Measurements from ENCODE around the gene DDX5. TPM values are rescaled to one million over a fixed set of nuclear protein-coding genes. Genes with fewer than 3 reads are reported as not detected.

DDX5 gene
- total RNA-seq, 4 donors from 2014 or later, result 895 to 1,792 (median 1,570) TPM

GRCh38 chr17:64531955-64532371, 25.9 kb upstream of the DDX5 start:
- Histone ChIP-seq H3K9me3 (no peaks in the 10 kb centered on the region), H3K4me3 (replicated peaks in 1 of 3) (no peak overlapping the region), H3K27me3 (no peaks in the 10 kb centered on the region), H3K27ac (peak overlapping the region in 1 of 3 donors; percentile 16), H3K36me3 (peaks cover 85% of the 10 kb centered on the region in 2 donors), H3K4me1 (no peaks in the 10 kb centered on the region)
- 75 to 82% methylated on average over 5 of the region's 5 CpGs for WGBS, 2 donors
- no peak for DNase-seq
- intact Hi-C loops (cut with DNase I), result no loop called here
- no peak for TF ChIP-seq POLR2A (IDR thresholded peaks at IDR 0.05)
- TF ChIP-seq, protein P1, sequence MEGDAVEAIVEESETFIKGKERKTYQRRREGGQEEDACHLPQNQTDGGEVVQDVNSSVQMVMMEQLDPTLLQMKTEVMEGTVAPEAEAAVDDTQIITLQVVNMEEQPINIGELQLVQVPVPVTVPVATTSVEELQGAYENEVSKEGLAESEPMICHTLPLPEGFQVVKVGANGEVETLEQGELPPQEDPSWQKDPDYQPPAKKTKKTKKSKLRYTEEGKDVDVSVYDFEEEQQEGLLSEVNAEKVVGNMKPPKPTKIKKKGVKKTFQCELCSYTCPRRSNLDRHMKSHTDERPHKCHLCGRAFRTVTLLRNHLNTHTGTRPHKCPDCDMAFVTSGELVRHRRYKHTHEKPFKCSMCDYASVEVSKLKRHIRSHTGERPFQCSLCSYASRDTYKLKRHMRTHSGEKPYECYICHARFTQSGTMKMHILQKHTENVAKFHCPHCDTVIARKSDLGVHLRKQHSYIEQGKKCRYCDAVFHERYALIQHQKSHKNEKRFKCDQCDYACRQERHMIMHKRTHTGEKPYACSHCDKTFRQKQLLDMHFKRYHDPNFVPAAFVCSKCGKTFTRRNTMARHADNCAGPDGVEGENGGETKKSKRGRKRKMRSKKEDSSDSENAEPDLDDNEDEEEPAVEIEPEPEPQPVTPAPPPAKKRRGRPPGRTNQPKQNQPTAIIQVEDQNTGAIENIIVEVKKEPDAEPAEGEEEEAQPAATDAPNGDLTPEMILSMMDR (IDR thresholded peaks at IDR 0.05), result no peak

DNA sequence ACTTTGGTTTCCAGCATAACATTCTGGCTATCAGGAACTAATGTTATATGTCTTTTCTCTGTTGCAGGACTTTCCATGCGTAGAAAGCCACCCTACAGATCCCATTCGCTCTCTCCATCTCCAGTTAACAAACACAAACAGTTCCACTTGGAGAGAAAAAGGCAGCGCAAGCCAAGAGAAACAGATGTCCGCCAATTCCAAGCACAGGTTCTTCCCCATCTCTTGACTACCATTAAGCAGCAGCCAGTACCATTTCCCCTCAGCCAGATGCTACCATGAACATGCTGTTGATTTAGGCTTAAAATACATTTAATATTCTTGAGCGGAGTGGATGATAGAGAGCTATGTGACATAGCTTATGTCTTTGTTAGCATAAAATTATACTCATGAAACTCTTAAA, 23.1 kb upstream of the DDX5 start:
- no peak overlapping the region for H3K27ac ChIP-seq
- no peak overlapping the region for H3K4me3 ChIP-seq (replicated peaks in 1 of 3)
- H3K9me3 ChIP-seq, result no peaks in the 10 kb centered on the region
- WGBS, 2 donors, result 92 to 94% methylated on average over 5 of the region's 5 CpGs
- intact Hi-C loops (cut with DNase I), result no loop called here
- DNase-seq, result no peak
- peaks cover 0 to 2% of the 10 kb centered on the region in 2 donors for H3K4me1 ChIP-seq
- TF ChIP-seq POLR2A (IDR thresholded peaks at IDR 0.05), result no peak
- TF ChIP-seq, protein P1 (IDR thresholded peaks at IDR 0.05), result no peak
- no peaks in the 10 kb centered on the region for H3K27me3 ChIP-seq
- H3K36me3 ChIP-seq, result peaks cover 82 to 87% of the 10 kb centered on the region in 2 donors

GRCh38 chr17:64527914-64528313, 21.8 kb upstream of the DDX5 start:
- no peak for TF ChIP-seq POLR2A (IDR thresholded peaks at IDR 0.05)
- TF ChIP-seq, protein P1 (IDR thresholded peaks at IDR 0.05), result no peak
- WGBS, 2 donors, result 96 to 97% methylated on average over 2 of the region's 2 CpGs
- Histone ChIP-seq H3K4me1 (peaks cover 6 to 13% of the 10 kb centered on the region in 2 donors), H3K4me3 (replicated peaks in 1 of 3) (no peak overlapping the region), H3K27me3 (no peaks in the 10 kb centered on the region), H3K9me3 (no peaks in the 10 kb centered on the region), H3K27ac (no peak overlapping the region), H3K36me3 (peaks cover 72 to 77% of the 10 kb centered on the region in 2 donors)
- no peak for DNase-seq
- intact Hi-C loops (cut with DNase I), result no loop called here

- intact Hi-C loops (cut with DNase I), result no loop called here
- TF ChIP-seq, protein P1 (IDR thresholded peaks at IDR 0.05), result no peak
- no peak for TF ChIP-seq POLR2A (IDR thresholded peaks at IDR 0.05)
- Histone ChIP-seq H3K27ac (no peak overlapping the region), H3K4me1 (peaks cover 6 to 13% of the 10 kb centered on the region in 2 donors), H3K4me3 (replicated peaks in 1 of 3) (no peak overlapping the region), H3K36me3 (peaks cover 32% of the 10 kb centered on the region in 2 donors), H3K27me3 (no peaks in the 10 kb centered on the region), H3K9me3 (no peaks in the 10 kb centered on the region)
- WGBS, 2 donors, result 88 to 91% methylated on average over 6 of the region's 6 CpGs
- DNase-seq, result peak in 1 of 2 donors; percentile 20
These were observed 14.3 kb upstream of the DDX5 start for GRCh38 chr17:64520359-64520758.

DNA sequence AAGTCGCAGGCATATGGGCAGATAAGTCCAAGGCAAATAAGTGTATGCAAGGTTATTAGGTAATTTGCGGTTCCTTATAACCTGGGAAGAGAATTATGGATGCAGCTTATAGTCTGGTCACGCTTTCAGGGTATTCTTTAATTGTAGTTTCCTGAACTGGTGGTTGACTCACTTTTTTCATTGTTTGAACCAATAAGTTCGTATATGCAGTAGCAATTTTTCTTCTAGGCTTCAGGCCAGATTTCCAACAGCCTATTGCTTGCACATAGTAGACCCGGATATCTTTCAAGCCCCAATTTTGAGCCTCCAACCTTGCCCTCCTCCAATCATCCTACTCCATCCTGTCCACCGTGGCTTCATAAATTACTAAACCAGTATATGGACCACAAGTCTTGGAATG, 13.5 kb upstream of the DDX5 start:
- intact Hi-C loops (cut with DNase I), result no loop called here
- 91 to 94% methylated on average over 6 of the region's 6 CpGs for WGBS, 2 donors
- H3K9me3 ChIP-seq, result no peaks in the 10 kb centered on the region
- TF ChIP-seq, protein P1 (IDR thresholded peaks at IDR 0.05), result no peak
- no peak for TF ChIP-seq POLR2A (IDR thresholded peaks at IDR 0.05)
- H3K4me3 ChIP-seq (replicated peaks in 1 of 3), result no peak overlapping the region
- peaks cover 27 to 30% of the 10 kb centered on the region in 2 donors for H3K36me3 ChIP-seq
- no peak for DNase-seq
- H3K27ac ChIP-seq, result no peak overlapping the region
- peaks cover 6 to 13% of the 10 kb centered on the region in 2 donors for H3K4me1 ChIP-seq
- no peaks in the 10 kb centered on the region for H3K27me3 ChIP-seq
